GM18508 (cell line): Measurements from ENCODE around the gene STRN4.
"Not testable (repeated sequence)": the region's sequence is repeated elsewhere in the genome, so short reads cannot be mapped to it uniquely, and the experiment has no call there.

ENCODE experiments used
- ATAC-seq: cut with Tn5 transposase; IDR thresholded peaks from one replicate; pipeline ENCODE4 v1.9.1; 2021; ENCODE audit warnings: moderate number of reproducible peaks; ENCODE audit not compliant: insufficient read depth, unreplicated experiment

STRN4 gene

GRCh38 chr19:46746281-46747057 is at the start of gene STRN4:
TSS of gene STRN4 (minus strand) at chr19:46746450. CDS start at chr19:46746430, 20 bp downstream.
- ATAC-seq: no peak

GRCh38 chr19:46791944-46792343 is 45.7 kb upstream of the STRN4 start:
- ATAC-seq: no peak

- no peak for ATAC-seq
Observed at GRCh38 chr19:46789371-46789770, 43.1 kb upstream of the STRN4 start.

- no peak for ATAC-seq
Observed at GRCh38 chr19:46788968-46789338, 42.7 kb upstream of the STRN4 start.

GRCh38 chr19:46788262-46788967 is 42.2 kb upstream of the STRN4 start, which contains the start of gene SLC1A5:
TSS of gene SLC1A5 (minus strand) at chr19:46788594. CDS start at chr19:46787965, 629 bp downstream.
- no peak for ATAC-seq

- ATAC-seq: no peak
Observed at GRCh38 chr19:46787331-46788261, 41.3 kb upstream of the STRN4 start.

- no peak for ATAC-seq
Observed at GRCh38 chr19:46787040-46787330, 40.7 kb upstream of the STRN4 start.

GRCh38 chr19:46786236-46787039 is 40.2 kb upstream of the STRN4 start:
- ATAC-seq: no peak

GRCh38 chr19:46785980-46786235 is 39.7 kb upstream of the STRN4 start:
- ATAC-seq: no peak

- ATAC-seq: no peak
Observed at GRCh38 chr19:46785054-46785979, 39.1 kb upstream of the STRN4 start.

- ATAC-seq: no peak
Observed at GRCh38 chr19:46784262-46785053, 38.2 kb upstream of the STRN4 start.

- no peak for ATAC-seq
Observed at GRCh38 chr19:46783670-46784069, 37.4 kb upstream of the STRN4 start.

- no peak for ATAC-seq
Observed at GRCh38 chr19:46782355-46783019, 36.2 kb upstream of the STRN4 start.

GRCh38 chr19:46777956-46778645 is 31.9 kb upstream of the STRN4 start:
- ATAC-seq: not testable (repeated sequence)

GRCh38 chr19:46776927-46777911 is 31.0 kb upstream of the STRN4 start:
- ATAC-seq: no peak

GRCh38 chr19:46775642-46776258 is 29.5 kb upstream of the STRN4 start:
- no peak for ATAC-seq
